HK-2 (cell line): ENCODE measurements around the gene FTCD.
"Not testable (repeated sequence)": the region's sequence is repeated elsewhere in the genome, so short reads cannot be mapped to it uniquely, and the experiment has no call there.

ENCODE experiments used
- DNase-seq: peaks from one replicate; pipeline ENCODE4 v3.0.0-alpha.2; 2018; ENCODE audit not compliant: unreplicated experiment

FTCD gene

GRCh38 chr21:46155514-46156377 lies at the start of gene FTCD:
Gene FTCD, minus strand, starts transcription at chr21:46155579. Its CDS starts 56 bp downstream, at chr21:46155523.
- no peak for DNase-seq

GRCh38 chr21:46205166-46205565 lies 49.8 kb upstream of the FTCD start:
- no peak for DNase-seq

- DNase-seq, result no peak
These were observed 47.8 kb upstream of the FTCD start for GRCh38 chr21:46203203-46203600.

GRCh38 chr21:46202592-46203202 lies 47.3 kb upstream of the FTCD start:
- DNase-seq, result no peak

- DNase-seq, result not testable (repeated sequence)
These were observed 45.8 kb upstream of the FTCD start for GRCh38 chr21:46200877-46201803.

- no peak for DNase-seq
These were observed 44.3 kb upstream of the FTCD start for GRCh38 chr21:46199436-46200373.

GRCh38 chr21:46196733-46197132 lies 41.4 kb upstream of the FTCD start:
- DNase-seq, result no peak

GRCh38 chr21:46195595-46196195 lies 40.3 kb upstream of the FTCD start:
- DNase-seq, result no peak

- no peak for DNase-seq
These were observed 39.3 kb upstream of the FTCD start for GRCh38 chr21:46194374-46195334.

GRCh38 chr21:46193829-46194373 lies 38.5 kb upstream of the FTCD start:
- DNase-seq, result no peak

GRCh38 chr21:46191686-46192575 lies 36.6 kb upstream of the FTCD start:
- no peak for DNase-seq

- peak; percentile 24 for DNase-seq
These were observed 35.9 kb upstream of the FTCD start for GRCh38 chr21:46191257-46191685.

- DNase-seq, result no peak
These were observed 35.2 kb upstream of the FTCD start for GRCh38 chr21:46190491-46191131.

- no peak for DNase-seq
These were observed 34.6 kb upstream of the FTCD start for GRCh38 chr21:46189959-46190490.

- DNase-seq, result no peak
These were observed 34.0 kb upstream of the FTCD start for GRCh38 chr21:46189213-46189958.
